D721Med (cell line): Measurements from ENCODE around the gene AMELY.
"Not testable (repeated sequence)": the region's sequence is repeated elsewhere in the genome, so short reads cannot be mapped to it uniquely, and the experiment has no call there.

ENCODE experiments used
- DNase-seq: peaks from one replicate; pipeline ENCODE4 v3.0.0; 2011; ENCODE audit warnings: low spot score; ENCODE audit not compliant: insufficient read length
- FAIRE-seq: peaks from 2 replicates; lab custom pipeline; 2011; peaks lifted over from hg19 to GRCh38; lab: Jason Lieb, UNC
- TF ChIP-seq, protein P1 (sequence below): IDR thresholded peaks from 2 replicates; pipeline ENCODE4 v1.5.1; 2012; ENCODE audit warnings: mild to moderate bottlenecking, control low read depth; ENCODE audit not compliant: insufficient read depth; ENCODE audit errors: missing control alignments

AMELY gene

DNA sequence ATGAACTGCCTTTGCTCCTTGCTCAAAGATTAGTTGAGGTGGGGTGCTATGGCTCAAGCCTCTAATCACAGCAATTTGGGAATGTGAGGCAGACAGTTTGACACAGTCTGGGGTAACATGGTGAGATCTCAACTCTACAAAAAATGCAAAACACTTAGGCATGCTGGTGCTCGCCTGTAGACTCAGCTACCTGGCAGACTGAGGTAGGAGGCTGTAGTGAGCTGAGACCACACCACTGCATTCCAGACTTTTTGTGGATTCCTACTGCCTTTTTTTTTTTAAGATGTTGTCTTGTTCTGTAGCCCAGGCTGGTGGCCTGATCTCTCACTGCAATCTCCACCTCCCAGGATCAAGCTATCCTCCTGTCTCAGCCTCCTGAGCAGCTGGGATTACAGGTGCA, 4.0 kb downstream of the AMELY start:
- FAIRE-seq, result no peak
- no peak for DNase-seq
- TF ChIP-seq, protein P1, sequence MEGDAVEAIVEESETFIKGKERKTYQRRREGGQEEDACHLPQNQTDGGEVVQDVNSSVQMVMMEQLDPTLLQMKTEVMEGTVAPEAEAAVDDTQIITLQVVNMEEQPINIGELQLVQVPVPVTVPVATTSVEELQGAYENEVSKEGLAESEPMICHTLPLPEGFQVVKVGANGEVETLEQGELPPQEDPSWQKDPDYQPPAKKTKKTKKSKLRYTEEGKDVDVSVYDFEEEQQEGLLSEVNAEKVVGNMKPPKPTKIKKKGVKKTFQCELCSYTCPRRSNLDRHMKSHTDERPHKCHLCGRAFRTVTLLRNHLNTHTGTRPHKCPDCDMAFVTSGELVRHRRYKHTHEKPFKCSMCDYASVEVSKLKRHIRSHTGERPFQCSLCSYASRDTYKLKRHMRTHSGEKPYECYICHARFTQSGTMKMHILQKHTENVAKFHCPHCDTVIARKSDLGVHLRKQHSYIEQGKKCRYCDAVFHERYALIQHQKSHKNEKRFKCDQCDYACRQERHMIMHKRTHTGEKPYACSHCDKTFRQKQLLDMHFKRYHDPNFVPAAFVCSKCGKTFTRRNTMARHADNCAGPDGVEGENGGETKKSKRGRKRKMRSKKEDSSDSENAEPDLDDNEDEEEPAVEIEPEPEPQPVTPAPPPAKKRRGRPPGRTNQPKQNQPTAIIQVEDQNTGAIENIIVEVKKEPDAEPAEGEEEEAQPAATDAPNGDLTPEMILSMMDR, result no peak

DNA sequence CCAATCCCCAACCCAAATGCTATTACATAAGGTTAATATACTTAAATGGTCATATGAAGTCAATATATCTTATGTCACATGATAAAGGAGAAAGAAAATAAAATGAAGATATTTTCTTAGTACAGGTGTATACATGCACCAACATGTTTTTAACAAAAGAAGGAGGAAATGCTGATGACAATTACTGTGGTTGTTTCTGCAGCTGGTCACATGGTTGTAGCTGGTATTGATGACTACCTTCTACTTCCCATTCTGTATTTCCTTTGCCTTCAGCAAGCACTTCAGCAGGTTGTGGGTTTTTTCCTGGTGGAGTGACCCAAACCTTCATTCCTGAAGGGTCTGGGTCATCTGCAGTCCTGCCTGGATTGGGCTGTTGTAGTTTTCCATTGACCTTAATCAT, 9.4 kb downstream of the AMELY start:
- not testable (repeated sequence) for FAIRE-seq, DNase-seq

DNA sequence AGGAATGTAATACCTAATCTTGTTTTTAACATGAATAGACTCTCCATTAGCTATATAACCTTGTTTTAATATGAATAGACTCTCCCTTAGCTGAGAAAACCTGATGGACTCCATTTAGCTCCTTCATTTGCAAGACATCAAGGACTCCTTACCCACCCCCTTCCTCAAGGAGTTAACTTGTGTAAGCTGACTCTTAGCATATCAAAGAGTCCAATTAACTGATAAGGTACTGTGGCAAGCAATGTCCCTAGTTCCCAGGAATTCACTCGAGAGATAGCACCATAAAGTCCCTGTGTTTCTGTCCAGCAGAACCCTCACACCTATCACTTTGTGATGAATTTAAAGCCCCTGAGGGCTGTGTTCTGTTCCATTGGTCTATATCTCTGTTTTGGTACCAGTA, 16.3 kb downstream of the AMELY start:
- DNase-seq, result no peak
- no peak for FAIRE-seq
- TF ChIP-seq, protein P1, result no peak

DNA sequence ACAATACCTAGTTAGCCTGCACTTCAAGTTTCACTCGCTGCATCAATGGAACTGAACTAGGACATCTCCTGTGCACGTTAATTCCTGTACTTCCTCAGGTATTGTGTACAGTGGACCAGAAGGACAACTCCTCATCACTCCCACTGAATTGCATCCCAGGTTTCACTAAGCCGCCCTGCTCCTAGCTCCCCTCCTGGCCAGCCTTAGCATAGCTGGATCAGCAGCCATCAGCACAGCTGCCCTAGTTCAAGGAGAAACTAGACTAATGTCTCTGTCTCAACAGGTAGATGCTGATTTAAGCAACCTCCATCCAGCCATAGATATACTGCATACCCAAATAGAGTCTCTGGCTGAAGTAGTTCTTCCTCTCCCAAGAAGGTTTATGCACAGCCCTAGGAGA, 17.1 kb downstream of the AMELY start:
- DNase-seq (no peak), FAIRE-seq (no peak)
- TF ChIP-seq, protein P1, result no peak

DNA sequence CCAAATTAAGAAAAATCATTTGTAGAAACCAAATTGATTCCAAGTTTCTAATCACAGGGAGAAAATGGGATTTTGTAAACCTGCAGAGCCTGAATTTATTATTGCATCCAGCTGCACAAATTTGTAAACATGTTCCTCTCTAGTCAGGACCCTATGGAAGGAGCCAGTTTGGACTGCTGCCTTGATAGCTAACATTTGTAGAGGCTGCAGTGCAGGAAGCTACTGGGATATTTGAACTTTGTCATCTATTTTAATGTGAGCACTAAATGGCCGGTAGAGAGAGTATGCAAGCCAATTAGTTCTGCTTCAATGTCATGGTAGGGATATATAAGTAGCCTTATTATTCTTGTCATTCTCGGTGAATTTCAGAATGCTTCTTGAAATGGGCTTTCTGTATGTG, 62.2 kb downstream of the AMELY start:
- FAIRE-seq (no peak), DNase-seq (no peak)
- TF ChIP-seq, protein P1, result no peak

DNA sequence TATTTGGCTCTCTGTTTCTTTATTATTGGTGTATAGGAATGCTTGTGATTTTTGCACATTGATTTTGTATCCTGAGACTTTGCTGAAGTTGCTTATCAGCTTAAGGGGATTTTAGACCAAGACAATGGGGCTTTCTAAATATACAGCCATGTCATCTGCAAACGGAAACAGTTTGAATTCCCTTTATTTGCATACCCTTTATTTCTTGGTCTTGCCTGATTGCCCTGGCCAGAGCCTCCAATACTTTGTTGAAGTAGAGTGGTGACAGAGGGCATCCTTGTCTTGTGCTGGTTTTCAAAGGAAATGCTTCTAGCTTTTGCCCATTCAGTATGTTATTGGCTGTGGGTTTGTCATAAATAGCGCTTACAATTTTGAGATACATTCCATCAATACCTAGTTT, 68.9 kb downstream of the AMELY start:
- DNase-seq, FAIRE-seq: not testable (repeated sequence)
